IMR-90 (cell line): ENCODE data around the gene ZDHHC1. TPM values are rescaled to one million over a fixed set of nuclear protein-coding genes. Genes with fewer than 3 reads are reported as not detected.

ENCODE experiments used
- ATAC-seq: fragments of 200-7000 bp; cut with Tn5 transposase; 2 replicates; pipeline ENCODE4 v1.9.1; 2020; ENCODE audit warnings: low read depth, mild to moderate bottlenecking, moderate library complexity
- BruUV-seq: library from RNA; stranded (reverse); fragments of 400-500 nt; replicated peaks from 2 replicates; lab custom pipeline; 2021; lab: Mats Ljungman, UMichigan
- CTCF ChIA-PET: fragments of 300-600 bp; formaldehyde crosslinking; extraction: SDS; loops from one replicate; lab custom pipeline; 2021; ENCODE audit warnings: antibody characterized with exemption; lab: Yijun Ruan, JAX
- POLR2A ChIA-PET: fragments of 300-600 bp; sonication (Branson Sonifier 250); formaldehyde crosslinking; loops from one replicate; lab custom pipeline; 2022; ENCODE audit warnings: antibody characterized with exemption; ENCODE audit not compliant: unreplicated experiment; lab: Charles Lee
- DNase-seq: peaks from one replicate; pipeline ENCODE4 v3.0.0; 2013
- H2AFZ ChIP-seq: replicated peaks from 2 replicates; pipeline ENCODE3; 2013; ENCODE audit warnings: low read length, mild to moderate bottlenecking; ENCODE audit not compliant: poor library complexity
- H2AK5ac ChIP-seq: 2 replicates; pipeline ENCODE4 v1.6.1; 2013; ENCODE audit warnings: low read depth, low read length, inconsistent platforms
- H2AK9ac ChIP-seq: replicated peaks from 2 replicates; pipeline ENCODE3; 2013; ENCODE audit warnings: mild to moderate bottlenecking, low read depth, low read length, moderate library complexity; ENCODE audit not compliant: poor library complexity
- H2BK120ac ChIP-seq: 2 replicates; pipeline ENCODE4 v1.6.1; 2013; ENCODE audit warnings: low read depth, low read length, inconsistent platforms
- H2BK15ac ChIP-seq: 3 replicates; pipeline ENCODE4 v1.6.1; 2013; ENCODE audit warnings: low read depth, low read length, inconsistent platforms
- H2BK20ac ChIP-seq: 2 replicates; pipeline ENCODE4 v1.6.1; 2013; ENCODE audit warnings: low read depth, mild to moderate bottlenecking, inconsistent platforms, low read length, moderate library complexity
- H2BK5ac ChIP-seq: 2 replicates; pipeline ENCODE4 v1.6.1; 2013; ENCODE audit warnings: mild to moderate bottlenecking, low read depth, low read length, inconsistent platforms; ENCODE audit not compliant: poor library complexity, severe bottlenecking
- H3K14ac ChIP-seq: replicated peaks from 2 replicates; pipeline ENCODE4 v1.6.1; 2013; ENCODE audit warnings: low read depth, low read length, inconsistent platforms
- H3K18ac ChIP-seq: 2 replicates; pipeline ENCODE4 v1.6.1; 2013; ENCODE audit warnings: low read depth, low read length, control low read depth
- H3K23ac ChIP-seq: 2 replicates; pipeline ENCODE4 v1.6.1; 2013; ENCODE audit warnings: low read depth, low read length, inconsistent platforms
- H3K27ac ChIP-seq: 2 replicates; pipeline ENCODE4 v1.5.1; 2013; ENCODE audit warnings: mild to moderate bottlenecking, control low read depth, low read length; ENCODE audit not compliant: insufficient read depth
- H3K27me3 ChIP-seq: 2 replicates; pipeline ENCODE4 v1.6.1; 2013; ENCODE audit warnings: low read length; ENCODE audit not compliant: control insufficient read depth, insufficient read depth
- H3K36me3 ChIP-seq: 2 replicates; pipeline ENCODE4 v1.6.1; 2013; ENCODE audit warnings: low read length, mixed read lengths; ENCODE audit not compliant: control insufficient read depth, insufficient read depth
- H3K4ac ChIP-seq: 2 replicates; pipeline ENCODE4 v1.6.1; 2013; ENCODE audit warnings: low read depth, low read length, inconsistent platforms
- H3K4me1 ChIP-seq: 2 replicates; pipeline ENCODE4 v1.6.1; 2013; ENCODE audit warnings: low read length, mixed read lengths; ENCODE audit not compliant: control insufficient read depth, insufficient read depth
- H3K4me2 ChIP-seq: 2 replicates; pipeline ENCODE4 v1.6.1; 2013; ENCODE audit warnings: low read depth, mild to moderate bottlenecking, control low read depth, low read length, moderate library complexity
- H3K4me3 ChIP-seq: 2 replicates; pipeline ENCODE4 v1.5.1; 2013; ENCODE audit warnings: low read depth, mild to moderate bottlenecking, control low read depth, low read length, moderate library complexity; ENCODE audit not compliant: insufficient read depth
- H3K56ac ChIP-seq: 2 replicates; pipeline ENCODE4 v1.6.1; 2013; ENCODE audit warnings: low read length, inconsistent platforms; ENCODE audit not compliant: insufficient read depth; ENCODE audit errors: extremely low read depth
- H3K79me1 ChIP-seq, 2 experiments: 2 replicates each; pipeline ENCODE4 v1.6.1; 2013; ENCODE audit warnings: low read length in 2 of 2, inconsistent platforms in 1 of 2, low read depth in 1 of 2
- H3K9ac ChIP-seq: 2 replicates; pipeline ENCODE4 v1.6.1; 2013; ENCODE audit warnings: low read depth, low read length, control low read depth
- H3K9me1 ChIP-seq: 2 replicates; pipeline ENCODE4 v1.6.1; 2013; ENCODE audit warnings: low read length, inconsistent platforms; ENCODE audit not compliant: insufficient read depth
- H3K9me3 ChIP-seq: 2 replicates; pipeline ENCODE4 v1.6.1; 2013; ENCODE audit warnings: low read length; ENCODE audit not compliant: control insufficient read depth, insufficient read depth
- H4K20me1 ChIP-seq: 2 replicates; pipeline ENCODE4 v1.6.1; 2013; ENCODE audit warnings: low read length, inconsistent platforms; ENCODE audit not compliant: insufficient read depth
- H4K5ac ChIP-seq: 2 replicates; pipeline ENCODE4 v1.6.1; 2013; ENCODE audit warnings: mild to moderate bottlenecking, low read depth, low read length, control low read depth
- H4K8ac ChIP-seq, 2 experiments: 2 replicates each; pipeline ENCODE4 v1.6.1; 2013; ENCODE audit warnings: low read depth in 2 of 2, low read length in 2 of 2, control low read depth in 1 of 2, inconsistent platforms in 1 of 2
- H4K91ac ChIP-seq: 2 replicates; pipeline ENCODE4 v1.6.1; 2013; ENCODE audit warnings: low read depth, low read length, inconsistent platforms; ENCODE audit not compliant: insufficient read depth
- BHLHE40 ChIP-seq: fragments of 150-350 bp; IDR thresholded peaks from 2 replicates; pipeline ENCODE4 v1.6.1; 2016; ENCODE audit warnings: mild to moderate bottlenecking, low read depth, low read length
- CEBPB ChIP-seq: IDR thresholded peaks from 2 replicates; pipeline ENCODE4 v1.6.1; 2012; ENCODE audit warnings: low read depth, low read length, improper control_type of control experiment
- CHD1 ChIP-seq: IDR thresholded peaks from 2 replicates; pipeline ENCODE4 v1.6.1; 2012; ENCODE audit warnings: low read depth, low read length, improper control_type of control experiment
- CTCF ChIP-seq: conservative IDR thresholded peaks from 2 replicates; pipeline ENCODE4 v1.5.1; 2012; ENCODE audit warnings: mild to moderate bottlenecking, low read depth, low read length, improper control_type of control experiment
- FOS ChIP-seq: fragments of 150-350 bp; IDR thresholded peaks from 2 replicates; pipeline ENCODE4 v1.6.1; 2016; ENCODE audit warnings: low read depth, low read length
- MAZ ChIP-seq: IDR thresholded peaks from 2 replicates; pipeline ENCODE4 v1.6.1; 2012; ENCODE audit warnings: low read depth, mild to moderate bottlenecking, low read length, improper control_type of control experiment, moderate library complexity, borderline replicate concordance
- MXI1 ChIP-seq: IDR thresholded peaks from 2 replicates; pipeline ENCODE4 v1.6.1; 2012; ENCODE audit warnings: low read depth, mild to moderate bottlenecking, low read length, moderate library complexity, borderline replicate concordance
- NFE2L2 ChIP-seq: fragments of 150-350 bp; IDR thresholded peaks from 2 replicates; pipeline ENCODE4 v1.6.1; 2016; ENCODE audit warnings: low read depth, mild to moderate bottlenecking, low read length
- RAD21 ChIP-seq: IDR thresholded peaks from 2 replicates; pipeline ENCODE4 v1.6.1; 2012; ENCODE audit warnings: low read length, improper control_type of control experiment
- RCOR1 ChIP-seq: IDR thresholded peaks from 2 replicates; pipeline ENCODE4 v1.6.1; 2012; ENCODE audit warnings: mild to moderate bottlenecking, low read length, improper control_type of control experiment; ENCODE audit not compliant: insufficient replicate concordance
- RFX5 ChIP-seq: IDR thresholded peaks from 2 replicates; pipeline ENCODE4 v1.8.0; 2012; ENCODE audit warnings: low read depth, mild to moderate bottlenecking, low read length, moderate library complexity
- SMC3 ChIP-seq: fragments of 150-350 bp; IDR thresholded peaks from 2 replicates; pipeline ENCODE4 v1.6.1; 2016; ENCODE audit warnings: low read depth, mild to moderate bottlenecking, antibody characterized with exemption, low read length, moderate library complexity
- WGBS, 2 experiments: methylation state at CpG; one replicate each; pipeline versions ENCODE4 v1.1.5 to v1.1.7; 2013; ENCODE audit warnings: missing lambda C conversion rate in 2 of 2; ENCODE audit not compliant: insufficient read length in 1 of 2; ENCODE audit errors: extremely low coverage in 2 of 2; 5-methylcytosine and 5-hydroxymethylcytosine counted together
- dilution Hi-C: fragments of 300-500 bp; cut with HindIII; formaldehyde crosslinking; loops from one replicate; pipeline ENCODE4 v1.14.3; 2018; ENCODE audit warnings: low sequenced_read_pairs; ENCODE audit not compliant: unreplicated experiment
- in situ Hi-C: fragments of 300-500 bp; cut with MboI; formaldehyde crosslinking; loops from 3 replicates; pipeline ENCODE4 v1.14.3; 2019; ENCODE audit warnings: low sequenced_read_pairs, inconsistent platforms, mixed read lengths
- intact Hi-C: fragments of 100-400 bp; cut with micrococcal nuclease; formaldehyde crosslinking; loops from 2 replicates; pipeline ENCODE4 v1.10.0; 2022
- polyA plus RNA-seq, 3 experiments: library from polyadenylated mRNA; depleted of rRNA; stranded (reverse); fragments of >200 nt; gene quantifications; 2 replicates each; pipeline ENCODE4 v1.2.3, GENCODE V29; 2012; ENCODE audit warnings: low replicate concordance in 1 of 3
- total RNA-seq: library from RNA; depleted of rRNA; stranded (reverse); fragments of >200 nt; gene quantifications from 2 replicates; pipeline ENCODE4 v1.2.3, GENCODE V29; 2012

ZDHHC1 gene
- total and polyA plus RNA-seq, 2 of the 4 experiments (the other 2 are of a cell fraction), result 2.0 to 5.9 TPM

- no peaks in the 10 kb centered on the region for H3K36me3 ChIP-seq
- no peaks in the 10 kb centered on the region for H3K27me3 ChIP-seq
- no peak overlapping the region for H3K18ac ChIP-seq
- 91% methylated on average over 4 of the region's 12 CpGs; no CpG with 5 or more reads in 1 of the 2 experiments for WGBS, 2 experiments
- H2AK5ac ChIP-seq, result no peak overlapping the region
- no peak overlapping the region for H3K9ac ChIP-seq
- H2BK15ac ChIP-seq, result no peak overlapping the region
- intact Hi-C loops, result no loop called here
- no TSS peak for BruUV-seq
- no peak overlapping the region for H3K27ac ChIP-seq
- H2BK5ac ChIP-seq, result no peak overlapping the region
- POLR2A ChIA-PET, result no interaction called here
- TF ChIP-seq FOS (no peak), RAD21 (no peak), CHD1 (no peak), MAZ (no peak), SMC3 (no peak), CEBPB (no peak), NFE2L2 (no peak), RCOR1 (no peak), MXI1 (no peak), BHLHE40 (no peak), CTCF (no peak), RFX5 (no peak)
- H3K9me1 ChIP-seq, result peaks cover 12% of the 10 kb centered on the region
- dilution Hi-C loops, result no loop called here
- peaks cover 0 to 10% of the 10 kb centered on the region in 2 experiments; a peak in 2 of 4 replicates for H3K79me1 ChIP-seq
- ATAC-seq (no peak), DNase-seq (no peak)
- no peak overlapping the region for H3K14ac ChIP-seq
- H2AK9ac ChIP-seq, result peak overlapping the region; percentile 40
- no peaks in the 10 kb centered on the region for H4K20me1 ChIP-seq
- no peak overlapping the region for H2AFZ ChIP-seq
- H2BK20ac ChIP-seq, result no peak overlapping the region
- no peak overlapping the region for H3K4me3 ChIP-seq
- CTCF ChIA-PET, result no interaction called here
- H3K4me2 ChIP-seq, result no peak overlapping the region
- H3K23ac ChIP-seq, result no peak overlapping the region
- in situ Hi-C loops, result no loop called here
- H2BK120ac ChIP-seq, result no peak overlapping the region
- no peaks in the 10 kb centered on the region for H3K9me3 ChIP-seq
- no peak overlapping the region for H4K91ac ChIP-seq
- H3K56ac ChIP-seq, result no peak overlapping the region
- H3K4me1 ChIP-seq, result peaks cover 17% of the 10 kb centered on the region
- no peak overlapping the region; the same call in 1 of the 2 replicates for H3K4ac ChIP-seq
- H4K8ac ChIP-seq, result no peak overlapping the region
- no peak overlapping the region for H4K5ac ChIP-seq
Observed at GRCh38 chr16:67403976-67404555, 12.2 kb downstream of the ZDHHC1 start.
